Liver (tissue), 9 donors: ENCODE data around the gene SLC35E1. TPM values are rescaled to one million over a fixed set of nuclear protein-coding genes. Genes with fewer than 3 reads are reported as not detected.

Source experiments
- DNase-seq: peaks from one replicate; pipeline ENCODE4 v3.0.0-alpha.2; 2017; ENCODE audit warnings: low spot score
- H3K27ac ChIP-seq, 2 donors: one replicate each; pipeline ENCODE4 v1.7.0; 2013; ENCODE audit warnings: inconsistent platforms in 2 of 2, low read length in 2 of 2, control low read depth in 1 of 2, low read depth in 1 of 2, mild to moderate bottlenecking in 1 of 2
- H3K27me3 ChIP-seq, 4 donors: one replicate each; pipeline versions ENCODE4 v1.6.1 to v1.7.0; 2013; ENCODE audit warnings: low read length in 3 of 4, inconsistent platforms in 1 of 4, mild to moderate bottlenecking in 1 of 4, moderate library complexity in 1 of 4; ENCODE audit not compliant: control insufficient read depth in 4 of 4, insufficient read depth in 4 of 4
- H3K36me3 ChIP-seq, 4 donors: one replicate each; pipeline versions ENCODE4 v1.6.1 to v1.7.0; 2013; ENCODE audit warnings: low read length in 3 of 4, mild to moderate bottlenecking in 3 of 4, low read depth in 1 of 4, moderate library complexity in 1 of 4; ENCODE audit not compliant: control insufficient read depth in 4 of 4, insufficient read depth in 3 of 4
- H3K4me1 ChIP-seq, 4 donors: one replicate each; pipeline versions ENCODE4 v1.6.1 to v1.7.0; 2013; ENCODE audit warnings: low read length in 3 of 4, mild to moderate bottlenecking in 3 of 4, moderate library complexity in 1 of 4; ENCODE audit not compliant: control insufficient read depth in 4 of 4, insufficient read depth in 4 of 4
- H3K4me3 ChIP-seq, 3 donors: one replicate each; pipeline versions ENCODE4 v1.6.1 to v1.7.0; 2013; ENCODE audit warnings: low read length in 3 of 3, control low read depth in 1 of 3, low read depth in 1 of 3, mild to moderate bottlenecking in 1 of 3
- H3K9ac ChIP-seq, 2 donors: one replicate each; pipeline ENCODE4 v1.7.0; 2013; ENCODE audit warnings: low read length in 2 of 2, mild to moderate bottlenecking in 2 of 2, moderate library complexity in 2 of 2, control low read depth in 1 of 2, low read depth in 1 of 2
- H3K9me3 ChIP-seq, 4 donors: one replicate each; pipeline versions ENCODE4 v1.6.1 to v1.7.0; 2013; ENCODE audit warnings: low read length in 3 of 4; ENCODE audit not compliant: control insufficient read depth in 4 of 4
- EGR1 ChIP-seq, 2 donors: IDR thresholded peaks; 2 replicates each; pipeline ENCODE4 v1.6.1; 2016 to 2018; ENCODE audit warnings: antibody characterized with exemption in 2 of 2, low read depth in 2 of 2
- FOXA1 ChIP-seq: IDR thresholded peaks from 2 replicates; pipeline ENCODE4 v1.6.1; 2016; ENCODE audit warnings: antibody characterized with exemption
- GABPA ChIP-seq, 2 donors: IDR thresholded peaks in 1 of 2; conservative IDR thresholded peaks in 1 of 2; 2 replicates each; pipeline ENCODE4 v1.6.1; 2016; ENCODE audit warnings: antibody characterized with exemption in 2 of 2, mild to moderate bottlenecking in 1 of 2, moderate library complexity in 1 of 2
- HNF4G ChIP-seq: IDR thresholded peaks from 2 replicates; pipeline ENCODE4 v1.6.1; 2016; ENCODE audit warnings: antibody characterized with exemption
- JUND ChIP-seq, 2 donors: IDR thresholded peaks; 2 replicates each; pipeline ENCODE4 v1.6.1; 2016; ENCODE audit warnings: antibody characterized with exemption in 2 of 2
- NR2F2 ChIP-seq: IDR thresholded peaks from 2 replicates; pipeline ENCODE4 v1.6.1; 2016; ENCODE audit warnings: antibody characterized with exemption
- RAD21 ChIP-seq, 2 donors: IDR thresholded peaks; 2 replicates each; pipeline ENCODE4 v1.6.1; 2016; ENCODE audit warnings: antibody characterized with exemption in 2 of 2, mild to moderate bottlenecking in 2 of 2
- RXRA ChIP-seq, 2 donors: IDR thresholded peaks; 2 replicates each; pipeline ENCODE4 v1.6.1; 2017 to 2018; ENCODE audit warnings: antibody characterized with exemption in 2 of 2, mild to moderate bottlenecking in 1 of 2
- TAF1 ChIP-seq: conservative IDR thresholded peaks from 2 replicates; pipeline ENCODE4 v1.6.1; 2016; ENCODE audit warnings: antibody characterized with exemption, mild to moderate bottlenecking
- YY1 ChIP-seq: IDR thresholded peaks from 2 replicates; pipeline ENCODE4 v1.6.1; 2016; ENCODE audit warnings: antibody characterized with exemption, mild to moderate bottlenecking
- WGBS: extraction: QIAGEN DNeasy Blood & Tissue Kit; methylation state at CpG from one replicate; pipeline ENCODE4 v1.1.7; 2013; 5-methylcytosine and 5-hydroxymethylcytosine counted together
- polyA plus RNA-seq, 2 donors: library from polyadenylated mRNA; stranded (reverse) in 1 of 2; unstranded in 1 of 2; fragments of 200-250 nt in 1 of 2; fragments of >200 nt in 1 of 2; fragmentation: Nextera tagmentation in 1 of 2; extraction: Ambion mirVana in 1 of 2; gene quantifications; one replicate each; pipeline versions ENCODE4 v1.2.1 to v1.2.3, GENCODE V29; 2013 to 2015
- total RNA-seq, 2 donors: library from RNA; depleted of rRNA; stranded (reverse); fragments of >200 nt; gene quantifications; one replicate each; pipeline ENCODE4 v1.2.3, GENCODE V29; 2014
- TF ChIP-seq, protein P1 (sequence below): IDR thresholded peaks from 2 replicates; pipeline ENCODE4 v1.6.1; 2016; ENCODE audit warnings: antibody characterized with exemption
- TF ChIP-seq, protein P2 (sequence below): IDR thresholded peaks from 2 replicates; pipeline ENCODE4 v1.6.1; 2016; ENCODE audit warnings: antibody characterized with exemption
- TF ChIP-seq, protein P3 (sequence below): IDR thresholded peaks from 2 replicates; pipeline ENCODE4 v1.6.1; 2016; ENCODE audit warnings: antibody characterized with exemption, mild to moderate bottlenecking
- TF ChIP-seq, protein P4 (sequence below): IDR thresholded peaks from 2 replicates; pipeline ENCODE4 v1.6.1; 2016; ENCODE audit warnings: antibody characterized with exemption
- TF ChIP-seq, protein P5 (sequence below): fragments of 150-350 bp; IDR thresholded peaks from 2 replicates; pipeline ENCODE4 v1.5.1; 2017; ENCODE audit warnings: improper control_type of control experiment, low read depth, low read length; ENCODE audit not compliant: missing input control
- donor health status: healthy.
- donor health status: healthy.
- donor health status: healthy.
- donor health status: healthy.
- donor health status: healthy.

SLC35E1 gene
- total and polyA plus RNA-seq, 4 donors, result 11.2 to 20.5 (median 12.1) TPM

DNA sequence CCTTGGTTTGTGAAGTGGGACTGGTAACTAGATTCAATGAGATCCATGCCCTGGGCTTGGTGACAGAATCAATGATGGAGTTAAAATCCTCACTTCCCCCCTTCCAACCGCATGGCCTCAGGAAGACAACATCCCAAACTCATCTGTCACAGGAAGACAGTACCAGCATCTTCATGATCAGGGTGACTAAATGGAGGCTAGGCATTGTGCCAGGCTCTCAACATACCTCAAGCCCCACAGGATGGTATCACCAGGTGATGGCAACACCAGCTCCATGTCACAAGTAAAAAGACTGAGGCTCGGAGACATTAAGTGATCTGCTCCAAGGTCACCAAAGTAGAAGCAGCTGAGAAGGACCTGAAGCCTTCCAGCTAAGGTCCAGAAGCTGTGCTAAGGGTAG lies 41.6 kb upstream of the SLC35E1 start:
- H3K4me1 ChIP-seq, result peaks cover 0 to 22% (median 10%) of the 10 kb centered on the region in 4 donors
- H3K9ac ChIP-seq, result no peak overlapping the region
- WGBS, result 81% methylated on average over 2 of the region's 2 CpGs
- H3K27me3 ChIP-seq, result no peaks in the 10 kb centered on the region
- H3K9me3 ChIP-seq, result no peaks in the 10 kb centered on the region
- no peak for TF ChIP-seq EGR1 (IDR thresholded peaks at IDR 0.05; ENCODE audit: low read depth in 2 of 2)
- no peak for TF ChIP-seq RXRA (IDR thresholded peaks at IDR 0.05)
- no peak for TF ChIP-seq FOXA1
- TF ChIP-seq, protein P1, sequence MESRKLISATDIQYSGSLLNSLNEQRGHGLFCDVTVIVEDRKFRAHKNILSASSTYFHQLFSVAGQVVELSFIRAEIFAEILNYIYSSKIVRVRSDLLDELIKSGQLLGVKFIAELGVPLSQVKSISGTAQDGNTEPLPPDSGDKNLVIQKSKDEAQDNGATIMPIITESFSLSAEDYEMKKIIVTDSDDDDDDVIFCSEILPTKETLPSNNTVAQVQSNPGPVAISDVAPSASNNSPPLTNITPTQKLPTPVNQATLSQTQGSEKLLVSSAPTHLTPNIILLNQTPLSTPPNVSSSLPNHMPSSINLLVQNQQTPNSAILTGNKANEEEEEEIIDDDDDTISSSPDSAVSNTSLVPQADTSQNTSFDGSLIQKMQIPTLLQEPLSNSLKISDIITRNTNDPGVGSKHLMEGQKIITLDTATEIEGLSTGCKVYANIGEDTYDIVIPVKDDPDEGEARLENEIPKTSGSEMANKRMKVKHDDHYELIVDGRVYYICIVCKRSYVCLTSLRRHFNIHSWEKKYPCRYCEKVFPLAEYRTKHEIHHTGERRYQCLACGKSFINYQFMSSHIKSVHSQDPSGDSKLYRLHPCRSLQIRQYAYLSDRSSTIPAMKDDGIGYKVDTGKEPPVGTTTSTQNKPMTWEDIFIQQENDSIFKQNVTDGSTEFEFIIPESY, result no peak
- no peak for TF ChIP-seq TAF1
- TF ChIP-seq JUND (IDR thresholded peaks at IDR 0.05), result no peak
- TF ChIP-seq, protein P2, sequence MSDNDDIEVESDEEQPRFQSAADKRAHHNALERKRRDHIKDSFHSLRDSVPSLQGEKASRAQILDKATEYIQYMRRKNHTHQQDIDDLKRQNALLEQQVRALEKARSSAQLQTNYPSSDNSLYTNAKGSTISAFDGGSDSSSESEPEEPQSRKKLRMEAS, result no peak
- TF ChIP-seq, protein P3, sequence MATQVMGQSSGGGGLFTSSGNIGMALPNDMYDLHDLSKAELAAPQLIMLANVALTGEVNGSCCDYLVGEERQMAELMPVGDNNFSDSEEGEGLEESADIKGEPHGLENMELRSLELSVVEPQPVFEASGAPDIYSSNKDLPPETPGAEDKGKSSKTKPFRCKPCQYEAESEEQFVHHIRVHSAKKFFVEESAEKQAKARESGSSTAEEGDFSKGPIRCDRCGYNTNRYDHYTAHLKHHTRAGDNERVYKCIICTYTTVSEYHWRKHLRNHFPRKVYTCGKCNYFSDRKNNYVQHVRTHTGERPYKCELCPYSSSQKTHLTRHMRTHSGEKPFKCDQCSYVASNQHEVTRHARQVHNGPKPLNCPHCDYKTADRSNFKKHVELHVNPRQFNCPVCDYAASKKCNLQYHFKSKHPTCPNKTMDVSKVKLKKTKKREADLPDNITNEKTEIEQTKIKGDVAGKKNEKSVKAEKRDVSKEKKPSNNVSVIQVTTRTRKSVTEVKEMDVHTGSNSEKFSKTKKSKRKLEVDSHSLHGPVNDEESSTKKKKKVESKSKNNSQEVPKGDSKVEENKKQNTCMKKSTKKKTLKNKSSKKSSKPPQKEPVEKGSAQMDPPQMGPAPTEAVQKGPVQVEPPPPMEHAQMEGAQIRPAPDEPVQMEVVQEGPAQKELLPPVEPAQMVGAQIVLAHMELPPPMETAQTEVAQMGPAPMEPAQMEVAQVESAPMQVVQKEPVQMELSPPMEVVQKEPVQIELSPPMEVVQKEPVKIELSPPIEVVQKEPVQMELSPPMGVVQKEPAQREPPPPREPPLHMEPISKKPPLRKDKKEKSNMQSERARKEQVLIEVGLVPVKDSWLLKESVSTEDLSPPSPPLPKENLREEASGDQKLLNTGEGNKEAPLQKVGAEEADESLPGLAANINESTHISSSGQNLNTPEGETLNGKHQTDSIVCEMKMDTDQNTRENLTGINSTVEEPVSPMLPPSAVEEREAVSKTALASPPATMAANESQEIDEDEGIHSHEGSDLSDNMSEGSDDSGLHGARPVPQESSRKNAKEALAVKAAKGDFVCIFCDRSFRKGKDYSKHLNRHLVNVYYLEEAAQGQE, result no peak
- TF ChIP-seq YY1, result no peak
- no peak for TF ChIP-seq GABPA (IDR thresholded peaks at IDR 0.05 in 1 of 2, conservative IDR thresholded peaks at IDR 0.05 in 1 of 2)
- TF ChIP-seq, protein P4, sequence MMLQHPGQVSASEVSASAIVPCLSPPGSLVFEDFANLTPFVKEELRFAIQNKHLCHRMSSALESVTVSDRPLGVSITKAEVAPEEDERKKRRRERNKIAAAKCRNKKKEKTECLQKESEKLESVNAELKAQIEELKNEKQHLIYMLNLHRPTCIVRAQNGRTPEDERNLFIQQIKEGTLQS, result no peak
- no peak for TF ChIP-seq NR2F2
- TF ChIP-seq, protein P5, sequence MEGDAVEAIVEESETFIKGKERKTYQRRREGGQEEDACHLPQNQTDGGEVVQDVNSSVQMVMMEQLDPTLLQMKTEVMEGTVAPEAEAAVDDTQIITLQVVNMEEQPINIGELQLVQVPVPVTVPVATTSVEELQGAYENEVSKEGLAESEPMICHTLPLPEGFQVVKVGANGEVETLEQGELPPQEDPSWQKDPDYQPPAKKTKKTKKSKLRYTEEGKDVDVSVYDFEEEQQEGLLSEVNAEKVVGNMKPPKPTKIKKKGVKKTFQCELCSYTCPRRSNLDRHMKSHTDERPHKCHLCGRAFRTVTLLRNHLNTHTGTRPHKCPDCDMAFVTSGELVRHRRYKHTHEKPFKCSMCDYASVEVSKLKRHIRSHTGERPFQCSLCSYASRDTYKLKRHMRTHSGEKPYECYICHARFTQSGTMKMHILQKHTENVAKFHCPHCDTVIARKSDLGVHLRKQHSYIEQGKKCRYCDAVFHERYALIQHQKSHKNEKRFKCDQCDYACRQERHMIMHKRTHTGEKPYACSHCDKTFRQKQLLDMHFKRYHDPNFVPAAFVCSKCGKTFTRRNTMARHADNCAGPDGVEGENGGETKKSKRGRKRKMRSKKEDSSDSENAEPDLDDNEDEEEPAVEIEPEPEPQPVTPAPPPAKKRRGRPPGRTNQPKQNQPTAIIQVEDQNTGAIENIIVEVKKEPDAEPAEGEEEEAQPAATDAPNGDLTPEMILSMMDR, result no peak
- TF ChIP-seq HNF4G, result no peak
- no peak for TF ChIP-seq RAD21 (IDR thresholded peaks at IDR 0.05)
- H3K27ac ChIP-seq, result no peak overlapping the region
- H3K4me3 ChIP-seq, result no peak overlapping the region
- H3K36me3 ChIP-seq, result no peaks in the 10 kb centered on the region
- no peak for DNase-seq

DNA sequence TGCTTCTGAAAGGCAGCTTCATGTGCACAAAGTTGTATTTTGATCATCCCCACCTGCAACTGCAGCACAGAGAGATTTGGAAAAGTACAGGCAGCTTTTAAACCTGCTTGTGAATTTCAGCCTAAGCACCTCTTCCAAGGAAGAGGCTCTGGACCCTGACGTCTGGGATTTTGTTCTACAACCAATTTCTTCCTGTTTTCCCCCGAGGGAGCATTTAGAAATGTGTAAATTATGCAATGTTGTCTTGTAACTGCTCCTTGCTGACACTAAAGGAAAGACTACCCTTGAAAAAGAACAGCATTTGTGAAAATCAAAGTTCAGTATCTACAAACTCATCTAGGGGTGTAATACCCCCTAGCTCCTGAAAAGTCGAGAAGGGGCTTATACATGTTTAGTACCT lies 40.4 kb upstream of the SLC35E1 start:
- peaks cover 0 to 26% (median 11%) of the 10 kb centered on the region in 4 donors for H3K4me1 ChIP-seq
- H3K9me3 ChIP-seq, result no peaks in the 10 kb centered on the region
- TF ChIP-seq, protein P3, result no peak
- no peak for TF ChIP-seq NR2F2
- TF ChIP-seq, protein P2, result no peak
- TF ChIP-seq EGR1 (IDR thresholded peaks at IDR 0.05; ENCODE audit: low read depth in 2 of 2), result no peak
- no peak overlapping the region for H3K4me3 ChIP-seq
- H3K27ac ChIP-seq, result peak overlapping the region; percentile 36 to 57
- no peaks in the 10 kb centered on the region for H3K27me3 ChIP-seq
- WGBS, result 58% methylated on average over 3 of the region's 3 CpGs
- DNase-seq, result no peak
- H3K36me3 ChIP-seq, result no peaks in the 10 kb centered on the region
- no peak overlapping the region for H3K9ac ChIP-seq
